Right lobe of liver (tissue), 4 donors: Measurements from ENCODE around the gene GRM7.

ENCODE experiments used
- CTCF ChIP-seq, 4 donors: fragments of 200-600 bp in 3 of 4; fragments of 450-650 bp in 1 of 4; IDR thresholded peaks; one replicate each; pipeline versions ENCODE4 v1.5.1 to v1.8.0; 2016 to 2022; ENCODE audit warnings: antibody characterized with exemption in 4 of 4, mild to moderate bottlenecking in 2 of 4
- POLR2A ChIP-seq: fragments of 450-650 bp; IDR thresholded peaks from one replicate; pipeline ENCODE4 v1.6.1; 2017; ENCODE audit warnings: antibody characterized with exemption, mild to moderate bottlenecking
- donor health status: DM: no; HTN: no; CAD: no.
- donor health status: DM: no; HTN: no; CAD: no.
- donor health status: DM: no; HTN: yes; CAD: no.

GRCh38 chr3:6912240-6912639, 51.3 kb downstream of the GRM7 start:
- TF ChIP-seq POLR2A (no peak), CTCF (IDR thresholded peaks at IDR 0.05) (no peak)
